ENCODE results near the gene RPL10A.

GRCh38 chr6:35435074-35435837 is 32.9 kb upstream of the RPL10A start:
- TF ChIP-seq, protein P1, sequence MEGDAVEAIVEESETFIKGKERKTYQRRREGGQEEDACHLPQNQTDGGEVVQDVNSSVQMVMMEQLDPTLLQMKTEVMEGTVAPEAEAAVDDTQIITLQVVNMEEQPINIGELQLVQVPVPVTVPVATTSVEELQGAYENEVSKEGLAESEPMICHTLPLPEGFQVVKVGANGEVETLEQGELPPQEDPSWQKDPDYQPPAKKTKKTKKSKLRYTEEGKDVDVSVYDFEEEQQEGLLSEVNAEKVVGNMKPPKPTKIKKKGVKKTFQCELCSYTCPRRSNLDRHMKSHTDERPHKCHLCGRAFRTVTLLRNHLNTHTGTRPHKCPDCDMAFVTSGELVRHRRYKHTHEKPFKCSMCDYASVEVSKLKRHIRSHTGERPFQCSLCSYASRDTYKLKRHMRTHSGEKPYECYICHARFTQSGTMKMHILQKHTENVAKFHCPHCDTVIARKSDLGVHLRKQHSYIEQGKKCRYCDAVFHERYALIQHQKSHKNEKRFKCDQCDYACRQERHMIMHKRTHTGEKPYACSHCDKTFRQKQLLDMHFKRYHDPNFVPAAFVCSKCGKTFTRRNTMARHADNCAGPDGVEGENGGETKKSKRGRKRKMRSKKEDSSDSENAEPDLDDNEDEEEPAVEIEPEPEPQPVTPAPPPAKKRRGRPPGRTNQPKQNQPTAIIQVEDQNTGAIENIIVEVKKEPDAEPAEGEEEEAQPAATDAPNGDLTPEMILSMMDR (IDR thresholded peaks at IDR 0.05; ENCODE audit: low read depth, low read length, poor library complexity, severe bottlenecking) = no peak
- TF ChIP-seq EZH2phosphoT487 (IDR thresholded peaks at IDR 0.05; ENCODE audit: borderline replicate concordance, low read length) = no peak

Measured in DOHH2 (cell line).